Smooth muscle cell (in vitro differentiated cells): ENCODE data around the gene ZNF263. TPM values are rescaled to one million over a fixed set of nuclear protein-coding genes. Genes with fewer than 3 reads are reported as not detected.

Source experiments
- DNase-seq: peaks from one replicate; lab custom pipeline; 2025; ENCODE audit not compliant: unreplicated experiment; lab: John Stamatoyannopoulos, UW
- H2AFZ ChIP-seq: fragments of 200-600 bp; sonication (generic); 2 replicates; pipeline ENCODE4 v1.6.0; 2016; ENCODE audit warnings: antibody characterized with exemption, low read depth, mild to moderate bottlenecking
- H3F3A ChIP-seq: fragments of 200-600 bp; sonication (generic); 2 replicates; pipeline ENCODE4 v1.6.0; 2017; ENCODE audit warnings: antibody characterized with exemption, low read depth
- H3K27ac ChIP-seq: fragments of 200-600 bp; sonication (generic); 2 replicates; pipeline ENCODE4 v1.5.1; 2016; ENCODE audit warnings: low read depth, mild to moderate bottlenecking
- H3K27me3 ChIP-seq: fragments of 200-600 bp; sonication (generic); 2 replicates; pipeline ENCODE4 v1.6.1; 2016; ENCODE audit warnings: low read depth, mild to moderate bottlenecking
- H3K36me3 ChIP-seq: fragments of 200-600 bp; sonication (generic); 2 replicates; pipeline ENCODE4 v1.5.1; 2016; ENCODE audit warnings: low read depth
- H3K4me1 ChIP-seq: fragments of 200-600 bp; sonication (generic); 2 replicates; pipeline ENCODE4 v1.5.1; 2016; ENCODE audit warnings: low read depth
- H3K4me2 ChIP-seq: fragments of 200-600 bp; sonication (generic); 2 replicates; pipeline ENCODE4 v1.6.0; 2016; ENCODE audit warnings: mild to moderate bottlenecking
- H3K4me3 ChIP-seq: fragments of 200-600 bp; sonication (generic); 2 replicates; pipeline ENCODE4 v1.5.1; 2016; ENCODE audit warnings: mild to moderate bottlenecking
- H3K79me2 ChIP-seq: fragments of 200-600 bp; sonication (generic); 2 replicates; pipeline ENCODE4 v1.6.0; 2016; ENCODE audit warnings: low read depth, mild to moderate bottlenecking
- H3K9ac ChIP-seq: fragments of 200-600 bp; sonication (generic); 2 replicates; pipeline ENCODE4 v1.6.0; 2016; ENCODE audit warnings: low read depth
- H3K9me3 ChIP-seq: fragments of 200-600 bp; sonication (generic); replicated peaks from 2 replicates; pipeline ENCODE4 v1.5.1; 2016; ENCODE audit warnings: low read depth
- H4K20me1 ChIP-seq: fragments of 200-600 bp; sonication (generic); 2 replicates; pipeline ENCODE4 v1.6.0; 2016; ENCODE audit warnings: low read depth
- WGBS: methylation state at CpG from one replicate; pipeline ENCODE4 v1.1.7; 2016; ENCODE audit warnings: low lambda C conversion rate; 5-methylcytosine and 5-hydroxymethylcytosine counted together
- polyA plus RNA-seq: library from polyadenylated mRNA; unstranded; fragments of >200 nt; fragmentation: Nextera tagmentation; extraction: Ambion mirVana; gene quantifications from 2 replicates; pipeline ENCODE4 v1.2.1, GENCODE V29; 2016
- total RNA-seq: library from RNA; depleted of rRNA; stranded (reverse); fragments of >200 nt; gene quantifications from 2 replicates; pipeline ENCODE4 v1.2.3, GENCODE V29; 2014
- TF ChIP-seq, protein P1 (sequence below): fragments of 200-600 bp; sonication (generic); IDR thresholded peaks from 2 replicates; pipeline ENCODE4 v1.5.1; 2017; ENCODE audit warnings: borderline replicate concordance, mild to moderate bottlenecking, antibody characterized with exemption; ENCODE audit not compliant: insufficient read depth, poor library complexity, severe bottlenecking

The ZNF263 gene
- total and polyA plus RNA-seq, 2 experiments from 2014 or later, result 17.6 to 29.0 TPM

DNA sequence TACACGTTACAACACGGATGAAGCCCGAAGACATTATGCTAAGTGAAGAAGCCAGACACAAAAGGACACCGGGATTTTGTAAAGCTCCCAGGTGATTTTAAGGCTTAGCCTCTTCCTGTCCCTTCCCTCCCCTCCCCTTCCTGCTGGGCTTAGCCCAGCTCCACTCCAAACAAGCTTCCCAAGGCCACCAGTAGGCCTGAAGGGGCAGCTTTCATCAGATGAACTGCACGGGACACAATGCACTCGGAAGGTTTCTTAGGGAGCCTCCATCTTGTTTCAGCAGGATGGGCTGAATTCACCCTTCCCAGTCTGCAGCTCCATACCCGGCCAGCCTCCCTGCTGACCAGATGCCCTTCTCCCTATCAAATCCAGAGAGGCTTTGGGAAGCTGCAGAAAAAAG lies 37.3 kb upstream of the ZNF263 start:
- TF ChIP-seq, protein P1, sequence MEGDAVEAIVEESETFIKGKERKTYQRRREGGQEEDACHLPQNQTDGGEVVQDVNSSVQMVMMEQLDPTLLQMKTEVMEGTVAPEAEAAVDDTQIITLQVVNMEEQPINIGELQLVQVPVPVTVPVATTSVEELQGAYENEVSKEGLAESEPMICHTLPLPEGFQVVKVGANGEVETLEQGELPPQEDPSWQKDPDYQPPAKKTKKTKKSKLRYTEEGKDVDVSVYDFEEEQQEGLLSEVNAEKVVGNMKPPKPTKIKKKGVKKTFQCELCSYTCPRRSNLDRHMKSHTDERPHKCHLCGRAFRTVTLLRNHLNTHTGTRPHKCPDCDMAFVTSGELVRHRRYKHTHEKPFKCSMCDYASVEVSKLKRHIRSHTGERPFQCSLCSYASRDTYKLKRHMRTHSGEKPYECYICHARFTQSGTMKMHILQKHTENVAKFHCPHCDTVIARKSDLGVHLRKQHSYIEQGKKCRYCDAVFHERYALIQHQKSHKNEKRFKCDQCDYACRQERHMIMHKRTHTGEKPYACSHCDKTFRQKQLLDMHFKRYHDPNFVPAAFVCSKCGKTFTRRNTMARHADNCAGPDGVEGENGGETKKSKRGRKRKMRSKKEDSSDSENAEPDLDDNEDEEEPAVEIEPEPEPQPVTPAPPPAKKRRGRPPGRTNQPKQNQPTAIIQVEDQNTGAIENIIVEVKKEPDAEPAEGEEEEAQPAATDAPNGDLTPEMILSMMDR, result no peak
- H3K4me1 ChIP-seq, result no peaks in the 10 kb centered on the region
- WGBS, result 87% methylated on average over 7 of the region's 7 CpGs
- H3F3A ChIP-seq, result no peaks in the 10 kb centered on the region
- no peak for DNase-seq
- no peaks in the 10 kb centered on the region for H3K36me3 ChIP-seq
- H3K4me3 ChIP-seq, result no peak overlapping the region
- no peaks in the 10 kb centered on the region for H3K27me3 ChIP-seq
- no peak overlapping the region for H3K4me2 ChIP-seq
- no peaks in the 10 kb centered on the region for H4K20me1 ChIP-seq
- no peak overlapping the region for H2AFZ ChIP-seq
- H3K27ac ChIP-seq, result no peak overlapping the region
- no peaks in the 10 kb centered on the region for H3K9me3 ChIP-seq
- H3K9ac ChIP-seq, result no peak overlapping the region
- no peaks in the 10 kb centered on the region for H3K79me2 ChIP-seq

DNA sequence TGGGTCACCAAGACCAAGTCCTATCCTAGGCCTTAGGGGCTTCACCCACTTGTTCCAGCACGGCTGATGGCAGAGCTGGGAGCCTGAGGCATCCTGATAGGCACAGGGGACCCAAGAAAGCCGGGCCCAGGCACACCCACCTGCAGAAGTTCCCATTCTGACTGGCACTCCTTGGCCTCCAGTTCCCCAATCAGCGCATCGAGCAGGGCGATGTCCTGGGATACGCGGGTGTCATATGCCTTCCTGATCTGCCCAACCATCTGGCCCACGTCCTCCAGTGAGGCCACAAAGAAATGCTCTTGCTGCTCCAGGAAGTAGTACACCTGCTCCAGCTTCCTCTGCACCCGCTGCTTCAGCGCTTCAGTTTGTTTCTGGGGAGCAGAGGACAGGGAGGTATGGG lies 36.4 kb upstream of the ZNF263 start:
- 89% methylated on average over 10 of the region's 10 CpGs for WGBS

DNA sequence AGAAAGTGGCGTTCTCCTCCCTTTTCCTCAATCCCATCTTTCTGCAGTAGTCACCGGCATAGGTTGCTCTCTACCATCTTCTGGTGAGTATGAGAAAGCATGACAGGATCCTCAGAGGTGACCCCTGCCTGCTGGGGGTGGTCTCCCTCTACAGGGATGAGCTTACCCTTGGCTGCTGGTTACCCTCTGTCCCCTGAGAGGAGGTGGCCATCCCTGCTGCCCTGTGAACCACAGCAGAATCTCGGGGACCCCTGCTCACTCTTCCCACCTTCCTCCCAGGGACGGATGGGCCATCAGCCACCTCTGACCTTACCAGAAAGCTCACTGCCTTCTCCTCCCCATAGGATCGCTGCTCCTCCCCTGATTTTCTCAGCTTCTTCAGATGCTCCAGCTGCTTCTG lies 34.7 kb upstream of the ZNF263 start:
- H3K36me3 ChIP-seq, result no peaks in the 10 kb centered on the region
- no peaks in the 10 kb centered on the region for H4K20me1 ChIP-seq
- no peak overlapping the region for H3K9ac ChIP-seq
- no peak for DNase-seq
- no peak overlapping the region for H3K27ac ChIP-seq
- H3K4me2 ChIP-seq, result no peak overlapping the region
- WGBS, result 87% methylated on average over 5 of the region's 5 CpGs
- no peak overlapping the region for H3K4me3 ChIP-seq
- TF ChIP-seq, protein P1, result no peak
- no peaks in the 10 kb centered on the region for H3K4me1 ChIP-seq
- no peaks in the 10 kb centered on the region for H3K79me2 ChIP-seq
- H3F3A ChIP-seq, result no peaks in the 10 kb centered on the region
- no peaks in the 10 kb centered on the region for H3K9me3 ChIP-seq
- H2AFZ ChIP-seq, result no peak overlapping the region
- no peaks in the 10 kb centered on the region for H3K27me3 ChIP-seq

More for the DNA sequence above, 36.4 kb upstream of the ZNF263 start:
- TF ChIP-seq, protein P1, result no peak
- Histone ChIP-seq H3F3A (no peaks in the 10 kb centered on the region), H2AFZ (no peak overlapping the region), H4K20me1 (no peaks in the 10 kb centered on the region), H3K36me3 (no peaks in the 10 kb centered on the region), H3K27me3 (no peaks in the 10 kb centered on the region), H3K4me1 (no peaks in the 10 kb centered on the region), H3K27ac (no peak overlapping the region), H3K4me2 (no peak overlapping the region), H3K79me2 (no peaks in the 10 kb centered on the region), H3K9me3 (no peaks in the 10 kb centered on the region), H3K4me3 (no peak overlapping the region), H3K9ac (no peak overlapping the region)
- DNase-seq, result no peak

DNA sequence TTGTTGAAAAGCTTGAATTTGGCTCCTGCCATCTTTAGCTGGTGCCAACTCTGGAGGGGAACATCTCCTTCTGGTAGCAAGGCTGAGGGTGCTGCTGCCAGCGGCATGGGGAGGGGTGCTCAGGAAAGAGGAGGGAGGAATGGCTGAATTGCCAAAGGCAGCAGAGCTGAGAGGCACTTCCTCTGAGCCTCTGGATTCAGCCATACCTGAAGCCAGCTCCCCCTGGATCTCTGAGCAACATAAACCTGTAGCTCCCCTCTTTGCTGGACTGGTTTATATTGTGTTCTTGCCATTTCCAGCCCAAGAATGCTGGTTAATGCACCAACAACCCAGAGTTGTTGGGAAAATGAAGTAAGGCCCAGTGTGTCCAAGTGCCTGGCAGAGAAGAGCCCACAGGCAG lies 34.3 kb upstream of the ZNF263 start:
- Histone ChIP-seq H3K9ac (no peak overlapping the region), H3K36me3 (no peaks in the 10 kb centered on the region), H3K9me3 (no peaks in the 10 kb centered on the region), H2AFZ (no peak overlapping the region), H3K4me2 (no peak overlapping the region), H3K27ac (no peak overlapping the region), H3K27me3 (no peaks in the 10 kb centered on the region), H4K20me1 (no peaks in the 10 kb centered on the region), H3K79me2 (no peaks in the 10 kb centered on the region), H3F3A (no peaks in the 10 kb centered on the region), H3K4me3 (no peak overlapping the region), H3K4me1 (no peaks in the 10 kb centered on the region)
- DNase-seq, result no peak
- TF ChIP-seq, protein P1, result no peak
- WGBS, result 89% methylated on average over 1 of the region's 1 CpG
